GDM1 (cell line): ENCODE data around the gene TNF.
A peak's percentile ranks its signal among the peaks of the same experiment; 100 is the strongest.
"Not testable (repeated sequence)": the region's sequence is repeated elsewhere in the genome, so short reads cannot be mapped to it uniquely, and the experiment has no call there.

Experiments used
- DNase-seq: peaks from one replicate; lab custom pipeline; 2025; lab: John Stamatoyannopoulos, UW

TNF gene

DNA sequence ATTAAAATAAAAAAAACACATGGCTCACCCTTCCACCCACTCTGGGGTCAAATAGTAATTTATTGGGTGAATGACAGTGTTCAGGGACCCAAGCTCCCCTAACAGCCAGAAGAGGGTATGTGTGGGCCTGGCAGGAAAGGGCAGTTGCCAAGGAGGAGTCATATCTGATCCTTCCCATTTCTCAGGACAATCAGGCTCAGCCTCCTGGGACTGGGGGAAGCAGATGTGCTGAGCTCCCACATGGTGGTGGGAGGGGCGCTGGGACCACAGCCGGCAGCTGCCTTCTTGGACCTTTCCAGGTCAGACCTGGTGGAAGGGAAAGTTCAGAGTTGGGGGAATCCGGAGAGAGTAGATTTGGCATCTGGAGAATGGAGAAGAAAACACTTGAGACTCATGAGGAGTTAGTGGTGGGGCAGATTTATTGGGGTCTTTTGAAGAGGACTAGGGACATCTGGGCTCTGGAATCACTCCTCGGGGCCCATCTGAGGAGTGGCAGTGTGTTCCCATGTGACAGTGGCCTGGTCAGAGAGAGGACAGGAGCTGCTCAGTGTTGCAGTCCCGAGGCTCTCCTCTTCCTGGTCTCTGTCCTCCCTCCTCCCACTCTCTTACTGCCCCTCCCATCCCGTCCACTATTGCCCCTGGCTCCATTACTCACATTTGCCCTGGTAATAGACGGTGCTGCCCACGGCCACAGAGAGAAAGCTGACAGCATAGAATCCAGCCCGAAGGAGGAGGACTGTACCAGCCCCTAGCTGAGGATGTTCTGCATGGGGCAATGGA, 13.7 kb downstream of the TNF start:
- no peak for DNase-seq

DNA sequence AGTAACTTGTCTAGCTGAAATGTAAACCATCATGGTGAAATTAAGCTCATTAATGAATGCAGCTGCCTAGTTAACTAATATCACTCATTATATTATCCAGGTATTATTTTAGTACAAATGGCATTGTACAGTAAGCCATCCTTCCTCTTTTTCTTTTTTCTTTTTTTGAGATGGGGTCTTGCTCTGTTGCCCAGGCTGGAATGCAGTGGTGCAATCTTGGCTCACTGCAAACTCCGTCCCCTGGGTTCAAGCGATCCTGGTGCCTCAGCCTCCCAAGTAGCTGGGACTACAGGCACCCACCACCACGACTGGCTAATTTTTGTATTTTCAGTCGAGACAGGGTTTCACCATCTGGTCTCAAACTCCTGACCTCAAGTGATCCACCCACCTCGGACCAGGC, 15.3 kb downstream of the TNF start:
- not testable (repeated sequence) for DNase-seq

DNA sequence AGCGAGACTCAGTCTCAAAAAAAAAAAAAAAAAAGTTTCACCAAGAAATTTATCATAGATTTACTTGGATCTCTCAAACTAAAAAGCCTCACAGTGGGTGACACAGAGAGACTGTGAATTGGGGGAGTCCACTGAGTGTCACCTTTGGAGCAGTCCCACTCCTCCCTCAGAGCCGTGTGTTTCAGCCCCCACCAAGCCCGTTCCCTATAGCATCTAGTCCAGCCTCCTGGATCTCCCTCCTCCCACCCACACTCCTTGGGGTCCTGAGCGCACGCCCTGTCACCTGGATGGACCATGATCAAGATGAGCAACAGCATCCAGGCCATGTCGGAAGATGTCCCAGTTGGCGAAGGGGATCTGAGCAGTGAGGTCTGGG, 17.0 kb downstream of the TNF start:
- DNase-seq = no peak

DNA sequence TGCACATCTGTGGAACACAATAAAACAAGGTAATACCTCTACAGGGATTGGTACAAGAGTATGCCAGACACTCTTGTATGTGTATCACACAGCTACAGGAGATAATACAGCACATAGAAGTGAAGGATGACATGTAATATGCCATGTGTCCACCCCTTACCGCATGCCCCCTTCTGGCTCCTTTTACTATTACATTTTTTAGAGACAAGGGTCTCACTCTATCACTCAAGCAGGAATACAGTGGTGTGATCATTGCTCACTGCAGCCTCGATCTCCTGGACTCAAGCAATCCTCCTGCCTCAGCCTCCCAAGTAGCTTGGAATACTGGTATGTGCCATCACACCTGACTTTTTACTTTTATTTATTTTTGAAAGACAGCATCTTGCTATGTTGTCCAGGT, 21.6 kb downstream of the TNF start:
- peak; percentile 69 for DNase-seq

DNA sequence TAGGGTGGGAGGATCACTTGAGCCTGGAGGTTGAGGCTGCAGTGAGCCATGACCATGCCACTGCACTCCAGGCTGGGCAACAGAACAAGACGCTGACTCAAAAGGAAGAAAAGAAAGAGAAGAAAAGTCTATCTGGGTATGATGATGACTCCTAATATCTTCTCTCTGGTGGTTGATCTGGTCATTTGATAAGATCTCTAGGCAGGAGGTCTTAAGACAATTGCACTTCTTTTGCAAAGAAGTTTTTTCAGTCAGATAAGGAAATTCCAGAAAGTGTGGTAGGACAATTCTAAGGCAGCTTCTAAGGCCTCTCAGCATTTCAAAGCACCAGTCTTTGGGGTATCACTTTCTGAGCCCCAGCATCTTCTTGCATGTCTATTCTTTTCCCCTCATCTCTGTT, 32.0 kb downstream of the TNF start:
- DNase-seq = no peak

DNA sequence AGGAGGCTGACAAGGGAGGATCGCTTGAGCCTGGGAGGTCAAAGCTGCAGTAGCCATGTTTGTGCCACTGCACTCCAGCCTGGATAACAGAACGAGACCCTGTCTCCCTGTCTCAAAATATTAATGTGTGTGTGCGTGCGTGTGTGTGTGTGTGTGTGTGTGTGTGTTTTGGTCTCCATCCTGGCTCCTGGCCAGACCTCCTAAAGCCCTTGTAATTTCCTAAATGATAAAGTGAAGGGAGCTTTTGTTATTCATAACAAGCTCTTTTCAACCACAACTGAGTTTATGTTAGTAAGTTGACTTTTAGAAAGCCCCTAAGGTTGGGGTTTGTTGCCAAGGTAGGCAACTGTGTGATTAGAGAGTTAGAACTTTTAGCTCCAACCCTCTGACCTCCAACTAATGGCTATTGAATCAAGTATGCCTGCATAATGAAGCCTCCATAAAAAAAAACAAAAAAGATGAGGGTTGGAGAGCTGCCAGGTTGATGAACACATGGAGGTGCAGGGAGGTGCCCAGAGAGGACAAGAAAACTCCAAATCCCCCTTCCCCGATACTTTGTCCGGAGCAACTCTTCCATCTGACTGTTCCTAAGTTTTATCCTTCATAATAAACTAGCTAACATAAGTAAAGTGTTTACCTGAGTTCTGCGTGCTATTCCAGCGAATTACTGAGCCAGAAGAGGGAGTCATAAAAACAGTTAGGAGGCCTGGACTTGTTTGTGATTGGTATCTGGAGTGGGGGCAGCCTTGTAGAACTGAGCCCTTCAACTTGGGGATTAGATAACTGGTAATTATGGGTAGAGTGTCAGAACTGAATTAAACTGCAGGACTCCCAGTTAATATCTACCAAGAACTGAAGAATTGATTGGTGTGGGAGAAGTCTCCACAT, 34.4 kb downstream of the TNF start:
- no peak for DNase-seq

DNA sequence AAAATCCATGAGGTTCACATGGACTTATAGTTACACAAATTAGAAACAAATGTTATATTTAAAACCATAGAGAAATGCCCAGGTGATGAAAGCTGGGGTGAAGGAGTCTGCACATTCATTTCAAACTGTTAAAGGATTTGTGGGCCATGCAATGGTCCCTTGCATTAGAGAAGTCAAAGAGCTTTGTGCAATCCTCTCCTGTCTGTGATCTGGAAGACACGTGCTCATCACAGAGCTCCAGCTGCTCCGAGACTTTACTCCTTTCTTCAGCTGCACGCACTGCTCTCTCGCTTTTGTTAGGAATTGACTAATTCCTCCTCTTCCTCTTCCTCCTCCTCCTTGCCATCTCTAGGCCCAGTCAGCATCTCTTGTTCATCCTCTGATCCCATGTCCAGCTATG, 35.6 kb downstream of the TNF start:
- no peak for DNase-seq

DNA sequence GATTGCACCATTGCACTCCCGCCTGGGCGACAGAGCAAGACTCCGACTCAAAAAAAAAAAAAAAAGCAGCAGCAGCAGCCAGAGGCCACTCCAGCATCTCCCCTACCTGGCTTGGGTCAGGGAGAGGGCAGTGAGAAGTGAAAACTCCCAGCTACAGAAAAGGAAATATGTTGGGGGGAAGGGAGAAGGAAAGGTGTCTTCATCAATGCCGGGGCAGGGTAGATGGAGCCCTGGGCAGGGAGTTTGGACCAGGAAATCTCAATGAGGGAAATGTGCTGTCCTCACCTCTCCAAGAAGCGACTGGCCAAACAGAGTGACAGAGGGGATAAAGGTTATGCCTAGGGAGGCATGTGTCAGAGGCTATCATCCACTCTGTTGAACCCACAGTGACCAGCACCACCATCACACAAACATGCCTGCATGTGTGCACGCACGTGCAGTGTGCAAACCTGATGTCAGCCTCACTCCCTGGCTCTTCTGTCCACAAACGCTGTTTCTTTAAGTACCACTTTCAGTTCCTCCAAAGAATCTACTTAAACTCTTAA, 38.8 kb downstream of the TNF start:
- no peak for DNase-seq

DNA sequence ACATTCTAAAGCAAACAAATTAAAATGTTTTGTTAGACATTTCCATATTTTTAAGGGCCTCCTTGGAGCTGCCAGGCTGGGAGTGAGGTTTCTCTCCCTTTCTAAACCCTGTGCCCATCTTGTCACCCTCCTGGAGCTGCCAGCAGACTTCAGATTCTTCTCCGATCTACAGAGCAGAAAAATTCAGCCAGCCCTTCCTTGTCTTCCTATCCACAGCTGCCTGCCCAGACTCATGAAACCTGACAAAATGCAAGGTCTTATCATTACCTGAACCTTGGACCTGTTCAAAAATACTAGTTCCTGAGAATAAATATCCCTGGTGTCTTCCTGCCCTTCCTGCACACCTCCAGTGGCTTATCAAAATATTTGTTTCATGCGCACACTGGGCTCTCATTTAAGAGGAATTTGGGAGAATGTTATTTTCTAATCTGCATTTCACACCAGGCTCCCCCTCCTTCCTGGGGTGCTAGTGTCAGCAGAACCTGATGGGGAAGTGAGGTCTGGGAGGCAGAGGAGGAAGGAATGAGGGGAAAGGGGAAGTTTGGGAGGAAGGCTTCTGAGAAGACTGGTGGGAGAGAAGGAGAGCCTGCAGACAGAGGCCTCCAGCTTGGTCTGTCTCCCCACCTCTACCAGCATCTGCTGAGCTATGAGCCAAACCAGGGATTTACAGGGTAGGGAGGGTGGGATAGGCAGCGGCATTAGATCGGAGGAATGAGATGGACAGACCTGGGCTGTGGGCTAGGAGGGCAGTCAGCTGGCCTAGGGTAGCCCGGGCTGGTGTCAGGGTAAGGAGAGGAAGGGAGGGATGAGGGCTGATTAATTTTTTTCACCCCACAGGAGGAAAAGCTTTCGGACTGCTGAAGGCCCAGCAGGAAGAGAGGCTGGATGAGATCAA, 39.6 kb downstream of the TNF start, which contains the start of gene AIF1:
Gene AIF1 (plus strand): TSS at position 551 of the 895 bp plus-strand sequence. CDS start 96 bp downstream, at position 647.
- peak; percentile 79 for DNase-seq

DNA sequence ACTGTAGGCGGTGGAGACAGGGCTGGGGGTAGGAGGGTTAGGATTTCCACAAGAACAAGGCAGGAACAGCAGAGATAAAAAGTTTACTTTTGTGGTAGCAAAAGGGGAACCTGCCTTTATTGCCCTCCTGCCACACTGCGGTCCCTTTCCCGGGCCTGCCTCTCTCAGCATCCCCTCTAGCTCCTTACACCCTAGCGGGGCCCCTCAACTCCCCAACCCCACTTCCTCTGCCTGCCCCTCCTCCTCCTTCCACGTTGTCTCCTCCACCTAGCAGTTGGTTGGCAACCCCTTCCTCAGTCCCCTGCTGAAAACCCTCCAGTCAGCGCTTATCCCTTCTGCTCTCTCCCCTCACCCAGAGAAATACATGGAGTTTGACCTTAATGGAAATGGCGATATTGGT, 40.4 kb downstream of the TNF start:
- peak; percentile 96 for DNase-seq

DNA sequence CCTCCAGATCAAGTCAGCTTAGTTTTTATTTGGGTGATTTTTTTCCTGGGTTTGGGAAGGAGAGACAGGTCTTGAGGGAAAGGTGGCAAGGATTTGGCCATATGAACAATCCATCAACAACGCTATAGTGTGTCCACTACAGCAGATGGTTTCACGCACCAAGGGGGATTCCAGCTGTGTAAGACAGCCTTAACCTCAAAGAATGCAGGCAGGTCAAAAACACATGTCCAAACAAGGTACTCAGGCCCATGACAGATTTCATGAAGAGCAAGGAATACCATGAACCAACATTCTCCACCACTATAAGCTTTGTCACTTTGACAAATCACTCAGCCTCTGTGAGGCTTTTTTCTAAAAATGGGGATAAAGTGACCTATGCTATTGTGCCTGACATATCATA, 41.6 kb downstream of the TNF start:
- no peak for DNase-seq

DNA sequence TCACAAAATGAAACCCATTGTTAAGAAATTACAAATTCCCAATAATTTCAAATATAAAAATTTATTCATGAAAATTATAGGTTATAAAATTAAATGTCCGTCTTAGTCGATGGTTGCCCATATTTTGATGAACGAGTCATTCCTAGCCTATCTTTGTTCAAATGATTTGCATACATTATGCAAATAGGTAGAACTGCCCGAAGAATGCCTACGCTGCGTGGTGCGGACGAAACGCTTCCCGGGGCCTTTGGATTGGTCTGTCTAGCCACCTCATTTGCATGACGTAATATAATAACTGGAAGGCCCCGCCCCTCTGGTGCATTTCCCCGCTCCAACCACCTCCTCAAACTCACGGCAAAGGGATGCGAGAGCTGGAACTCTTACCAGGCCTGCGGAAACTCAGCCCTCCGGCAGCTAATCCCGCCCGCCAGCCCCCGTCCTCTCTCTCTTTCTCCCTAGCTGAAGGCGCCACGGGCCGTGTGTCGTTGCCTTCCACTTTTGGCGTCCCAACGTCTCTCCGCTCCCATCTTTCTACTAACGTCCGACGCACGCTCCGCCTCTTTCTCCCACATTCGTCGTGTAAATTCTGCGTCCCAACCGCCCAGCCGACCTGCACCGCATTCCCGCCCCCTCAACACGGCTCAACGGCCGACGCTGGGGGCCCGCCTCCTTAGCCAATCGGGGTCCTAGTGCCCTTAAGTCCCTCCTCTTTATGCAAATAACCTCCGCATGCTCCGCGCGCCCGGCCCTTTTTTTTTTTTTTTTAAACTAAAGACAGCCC, 44.6 kb downstream of the TNF start:
- peak; percentile 99 for DNase-seq

DNA sequence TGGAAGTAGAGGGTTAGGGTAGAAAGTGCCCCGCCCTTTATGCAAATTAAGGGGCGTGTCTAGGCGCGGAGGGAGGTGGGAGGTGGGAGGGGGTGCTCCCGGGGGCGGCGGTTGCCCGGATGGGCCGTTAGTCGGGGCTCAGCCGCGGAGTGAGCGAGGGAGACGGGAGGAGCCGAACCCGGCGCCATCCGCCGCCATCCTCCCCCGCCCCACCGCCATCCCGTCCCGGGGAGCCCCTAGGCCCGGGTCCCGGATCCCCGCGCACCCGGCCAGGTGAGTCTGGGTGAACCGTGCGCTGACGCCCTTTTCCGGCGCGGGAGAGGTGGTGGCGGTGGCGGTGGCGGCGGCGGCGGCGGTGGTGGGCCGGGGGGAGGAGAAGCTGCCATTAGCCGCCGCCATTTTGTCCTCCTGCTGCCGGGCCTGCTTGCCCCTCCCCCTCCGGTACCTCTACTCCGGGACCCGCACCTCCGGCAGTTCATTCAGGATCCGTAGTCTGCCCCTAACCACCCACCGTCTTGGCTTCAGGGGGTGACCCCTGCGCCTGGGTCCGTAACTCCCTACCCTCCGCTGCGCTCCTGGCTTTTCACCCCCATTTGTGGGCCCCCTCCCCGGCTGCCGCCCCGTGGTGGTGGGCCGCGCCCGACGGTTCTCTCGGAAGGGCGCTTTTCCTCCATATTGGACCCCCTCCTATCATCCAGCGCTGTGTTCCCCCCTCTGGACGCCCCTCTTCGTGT, 45.4 kb downstream of the TNF start, which contains the start of gene PRRC2A:
Gene PRRC2A (plus strand): TSS at position 130 of the 734 bp plus-strand sequence. CDS start 2,075 bp downstream, outside the sequence.
- DNase-seq = peak; percentile 84

DNA sequence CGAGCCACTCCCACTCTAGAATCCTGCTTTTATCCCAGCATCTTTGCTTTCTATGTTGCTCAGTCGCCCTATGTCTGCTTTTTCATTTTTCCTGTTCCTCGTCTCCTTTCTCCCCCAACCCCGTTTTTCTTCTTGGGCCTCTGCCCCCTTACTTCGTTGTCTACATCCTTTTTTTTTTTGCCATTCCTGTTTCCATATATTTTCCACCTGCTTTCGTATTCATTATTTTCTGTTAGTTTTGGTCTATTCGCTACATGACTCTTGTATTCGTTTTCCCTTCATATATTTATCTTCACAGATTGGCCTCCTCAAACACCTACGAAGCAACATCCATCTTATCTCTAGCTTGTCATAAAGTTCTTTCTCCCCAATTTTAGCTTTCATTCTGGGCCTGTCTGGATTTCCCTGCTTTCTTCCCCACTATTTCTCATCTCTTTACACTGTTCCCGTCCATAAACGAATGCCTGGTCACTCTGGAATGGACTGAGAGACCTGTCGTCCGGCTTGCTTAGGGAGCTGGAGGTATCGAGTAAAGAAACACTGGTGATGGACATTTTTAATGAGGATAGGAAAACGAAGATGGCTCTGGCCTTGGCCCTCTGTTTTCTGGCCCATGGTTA, 46.1 kb downstream of the TNF start:
- DNase-seq = no peak

DNA sequence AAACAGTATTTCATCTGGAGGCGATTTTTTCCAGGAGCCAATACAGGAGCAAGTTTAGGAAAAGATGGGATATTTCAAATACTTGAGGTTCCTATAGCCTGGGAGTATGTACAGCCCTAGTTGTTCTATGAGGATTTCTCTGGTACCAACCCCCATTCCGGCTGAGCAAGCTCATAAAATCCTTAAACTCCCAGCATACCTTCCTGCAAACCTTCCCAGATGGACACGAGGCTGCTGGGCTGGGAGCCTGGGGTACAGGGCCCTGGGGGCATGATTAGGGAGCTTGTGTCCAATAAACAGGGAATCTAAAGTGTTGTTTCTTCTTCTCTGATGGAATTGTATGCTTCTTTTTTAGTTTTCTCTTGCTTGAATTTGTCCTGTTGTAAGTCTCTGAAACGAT, 46.6 kb downstream of the TNF start:
- DNase-seq = no peak

DNA sequence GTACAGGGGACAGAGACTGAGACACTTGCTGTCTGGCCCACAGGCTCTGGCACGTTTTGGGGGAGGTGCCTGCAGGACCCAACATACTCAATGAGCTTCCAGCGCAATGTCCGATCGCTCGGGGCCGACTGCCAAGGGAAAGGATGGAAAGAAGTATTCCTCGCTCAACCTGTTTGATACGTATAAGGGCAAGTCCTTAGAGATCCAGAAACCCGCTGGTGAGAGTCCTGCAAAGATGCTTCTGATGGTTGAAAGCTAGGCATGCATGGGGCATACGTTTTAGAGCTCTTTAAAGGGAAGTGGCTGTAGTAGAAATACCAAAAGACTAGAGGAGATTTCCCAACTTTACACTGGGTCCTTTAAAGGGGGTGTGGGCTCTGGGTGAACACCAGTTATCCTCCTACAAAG, 47.3 kb downstream of the TNF start:
- DNase-seq = no peak

DNA sequence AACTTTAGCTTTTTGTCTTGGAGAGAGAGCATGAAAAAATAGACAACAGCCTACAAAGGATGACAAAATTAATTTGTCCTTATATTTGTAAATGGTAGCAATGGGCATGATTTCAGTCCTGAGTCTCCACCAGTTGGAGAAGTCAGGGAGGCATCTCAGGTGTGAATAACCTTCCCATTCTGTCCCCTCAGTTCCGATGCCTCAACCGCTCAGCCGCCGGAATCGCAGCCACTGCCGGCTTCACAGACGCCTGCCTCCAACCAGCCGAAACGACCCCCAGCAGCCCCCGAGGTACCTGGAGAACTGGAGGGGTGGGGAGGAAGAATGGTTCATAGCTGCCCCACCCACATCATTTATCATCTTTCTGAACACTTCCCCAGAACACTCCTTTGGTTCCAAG, 48.7 kb downstream of the TNF start:
- no peak for DNase-seq

DNA sequence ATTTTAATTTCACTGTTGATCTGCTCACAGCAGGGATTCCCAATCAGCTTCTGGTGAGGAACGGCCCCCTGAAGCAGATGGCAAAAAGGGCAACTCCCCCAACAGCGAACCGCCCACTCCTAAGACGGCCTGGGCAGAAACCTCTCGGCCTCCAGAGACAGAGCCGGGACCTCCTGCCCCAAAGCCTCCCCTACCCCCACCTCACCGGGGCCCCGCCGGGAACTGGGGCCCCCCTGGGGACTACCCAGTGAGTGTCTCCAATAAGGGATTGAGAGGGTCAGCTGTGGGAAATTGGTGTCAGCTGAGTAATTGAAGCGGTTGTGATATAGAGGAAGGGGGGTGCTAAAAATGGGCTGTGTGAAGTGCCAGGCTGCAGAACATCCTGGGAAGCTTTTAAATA, 51.6 kb downstream of the TNF start:
- DNase-seq = no peak

DNA sequence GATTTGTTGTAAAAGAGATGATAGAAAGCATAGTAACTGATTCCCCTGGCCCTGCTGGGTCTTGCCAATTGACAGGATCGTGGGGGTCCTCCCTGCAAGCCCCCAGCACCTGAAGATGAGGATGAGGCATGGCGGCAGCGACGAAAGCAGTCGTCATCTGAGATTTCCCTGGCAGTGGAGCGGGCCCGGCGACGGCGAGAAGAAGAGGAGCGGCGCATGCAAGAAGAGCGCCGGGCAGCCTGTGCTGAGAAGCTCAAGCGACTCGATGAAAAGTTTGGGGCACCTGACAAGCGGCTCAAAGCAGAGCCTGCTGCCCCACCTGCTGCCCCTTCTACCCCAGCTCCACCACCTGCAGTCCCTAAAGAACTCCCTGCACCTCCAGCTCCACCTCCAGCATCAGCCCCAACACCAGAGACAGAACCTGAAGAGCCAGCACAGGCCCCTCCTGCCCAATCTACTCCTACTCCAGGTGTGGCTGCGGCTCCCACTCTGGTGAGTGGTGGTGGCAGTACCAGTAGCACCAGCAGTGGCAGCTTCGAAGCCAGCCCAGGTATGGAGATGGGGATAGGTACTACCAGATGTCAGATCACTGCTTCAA, 52.4 kb downstream of the TNF start:
- no peak for DNase-seq
